ENCODE data around the gene BDKRB2. TPM values are rescaled to one million over a fixed set of nuclear protein-coding genes. Genes with fewer than 3 reads are reported as not detected.

BDKRB2 gene
- total and polyA plus RNA-seq, 2 of the 13 experiments (the other 11 are each of a cell fraction or from before 2014, with no cell fraction given), result 0.03 TPM; not detected in 1

DNA sequence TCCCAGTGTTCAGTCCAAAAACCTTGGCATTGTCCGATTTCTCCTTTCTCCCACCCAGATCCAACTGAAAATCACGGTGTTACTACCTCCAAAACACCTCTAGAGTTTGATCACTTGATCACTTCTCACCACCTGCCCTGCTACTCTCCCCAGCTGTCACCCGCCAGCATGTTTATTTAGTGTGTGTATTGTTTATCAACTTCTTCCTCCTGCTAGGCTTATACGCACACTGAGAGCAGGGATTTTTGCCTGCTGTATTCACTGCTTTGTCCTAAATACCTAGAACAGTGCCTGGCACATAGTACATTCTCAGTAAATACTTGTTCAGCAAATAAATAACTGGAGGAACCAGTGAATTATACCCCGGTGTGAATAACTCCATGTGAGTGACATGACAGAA is 56.4 kb downstream of the BDKRB2 start (continued):
- TF ChIP-seq, protein P1, sequence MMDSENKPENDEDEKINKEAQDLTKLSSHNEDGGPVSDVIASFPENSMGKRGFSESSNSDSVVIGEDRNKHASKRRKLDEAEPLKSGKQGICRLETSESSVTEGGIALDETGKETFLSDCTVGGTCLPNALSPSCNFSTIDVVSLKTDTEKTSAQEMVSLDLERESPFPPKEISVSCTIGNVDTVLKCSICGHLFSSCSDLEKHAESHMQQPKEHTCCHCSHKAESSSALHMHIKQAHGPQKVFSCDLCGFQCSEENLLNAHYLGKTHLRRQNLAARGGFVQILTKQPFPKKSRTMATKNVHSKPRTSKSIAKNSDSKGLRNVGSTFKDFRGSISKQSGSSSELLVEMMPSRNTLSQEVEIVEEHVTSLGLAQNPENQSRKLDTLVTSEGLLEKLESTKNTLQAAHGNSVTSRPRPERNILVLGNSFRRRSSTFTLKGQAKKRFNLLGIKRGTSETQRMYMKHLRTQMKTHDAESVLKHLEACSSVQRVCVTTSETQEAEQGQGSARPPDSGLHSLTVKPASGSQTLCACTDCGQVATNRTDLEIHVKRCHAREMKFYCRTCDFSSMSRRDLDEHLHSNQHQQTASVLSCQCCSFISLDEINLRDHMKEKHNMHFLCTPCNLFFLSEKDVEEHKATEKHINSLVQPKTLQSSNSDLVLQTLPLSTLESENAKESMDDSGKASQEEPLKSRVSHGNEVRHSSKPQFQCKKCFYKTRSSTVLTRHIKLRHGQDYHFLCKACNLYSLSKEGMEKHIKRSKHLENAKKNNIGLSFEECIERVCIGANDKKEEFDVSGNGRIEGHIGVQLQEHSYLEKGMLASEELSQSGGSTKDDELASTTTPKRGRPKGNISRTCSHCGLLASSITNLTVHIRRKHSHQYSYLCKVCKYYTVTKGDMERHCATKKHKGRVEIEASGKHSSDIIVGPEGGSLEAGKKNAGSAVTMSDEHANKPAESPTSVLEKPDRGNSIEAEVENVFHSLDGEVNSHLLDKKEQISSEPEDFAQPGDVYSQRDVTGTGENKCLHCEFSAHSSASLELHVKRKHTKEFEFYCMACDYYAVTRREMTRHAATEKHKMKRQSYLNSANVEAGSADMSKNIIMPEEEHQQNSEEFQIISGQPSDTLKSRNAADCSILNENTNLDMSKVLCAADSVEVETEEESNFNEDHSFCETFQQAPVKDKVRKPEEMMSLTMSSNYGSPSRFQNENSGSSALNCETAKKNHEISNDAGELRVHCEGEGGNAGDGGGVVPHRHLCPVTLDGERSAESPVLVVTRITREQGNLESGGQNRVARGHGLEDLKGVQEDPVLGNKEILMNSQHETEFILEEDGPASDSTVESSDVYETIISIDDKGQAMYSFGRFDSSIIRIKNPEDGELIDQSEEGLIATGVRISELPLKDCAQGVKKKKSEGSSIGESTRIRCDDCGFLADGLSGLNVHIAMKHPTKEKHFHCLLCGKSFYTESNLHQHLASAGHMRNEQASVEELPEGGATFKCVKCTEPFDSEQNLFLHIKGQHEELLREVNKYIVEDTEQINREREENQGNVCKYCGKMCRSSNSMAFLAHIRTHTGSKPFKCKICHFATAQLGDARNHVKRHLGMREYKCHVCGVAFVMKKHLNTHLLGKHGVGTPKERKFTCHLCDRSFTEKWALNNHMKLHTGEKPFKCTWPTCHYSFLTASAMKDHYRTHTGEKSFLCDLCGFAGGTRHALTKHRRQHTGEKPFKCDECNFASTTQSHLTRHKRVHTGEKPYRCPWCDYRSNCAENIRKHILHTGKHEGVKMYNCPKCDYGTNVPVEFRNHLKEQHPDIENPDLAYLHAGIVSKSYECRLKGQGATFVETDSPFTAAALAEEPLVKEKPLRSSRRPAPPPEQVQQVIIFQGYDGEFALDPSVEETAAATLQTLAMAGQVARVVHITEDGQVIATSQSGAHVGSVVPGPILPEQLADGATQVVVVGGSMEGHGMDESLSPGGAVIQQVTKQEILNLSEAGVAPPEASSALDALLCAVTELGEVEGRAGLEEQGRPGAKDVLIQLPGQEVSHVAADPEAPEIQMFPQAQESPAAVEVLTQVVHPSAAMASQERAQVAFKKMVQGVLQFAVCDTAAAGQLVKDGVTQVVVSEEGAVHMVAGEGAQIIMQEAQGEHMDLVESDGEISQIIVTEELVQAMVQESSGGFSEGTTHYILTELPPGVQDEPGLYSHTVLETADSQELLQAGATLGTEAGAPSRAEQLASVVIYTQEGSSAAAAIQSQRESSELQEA (CRISPR knock-in tag; IDR thresholded peaks at IDR 0.05; ENCODE audit: not compliant biosample characterization), result no peak

GRCh38 chr14:96261772-96262655 is 57.4 kb downstream of the BDKRB2 start:
- FAIRE-seq, result no peak
- ChIA-PET CTCF (ENCODE audit: low intra/inter-chr PET ratio, low total read pairs) (interaction anchor here (1.1 kb wide), 1 partner anchor 13 kb away, joined by 3 read pairs; no protein-coding TSS in a partner anchor), POLR2A (no interaction called here)
- ATAC-seq, result peak; percentile 88
- Histone ChIP-seq H2AFZ (ENCODE audit: low read length) (no peak overlapping the region), H3K4me3 (replicated peaks in 1 of 3; ENCODE audit: insufficient read depth in 1 of 3, low read depth in 2 of 3, low read length in 3 of 3) (no peak overlapping the region), H3K9me3 (ENCODE audit: low read length) (no peaks in the 10 kb centered on the region), H3K4me1 (ENCODE audit: insufficient read depth, low read length) (no peaks in the 10 kb centered on the region), H4K20me1 (ENCODE audit: insufficient read depth, low read length) (no peaks in the 10 kb centered on the region), H3K36me3 (replicated peaks in 1 of 2; ENCODE audit: control insufficient read depth in 1 of 2, insufficient read depth in 2 of 2, low read length in 2 of 2) (no peaks in the 10 kb centered on the region), H3K27me3 (ENCODE audit: control insufficient read depth in 1 of 2, insufficient read depth in 2 of 2, low read length in 2 of 2) (peaks cover 1 to 18% of the 10 kb centered on the region in 2 experiments; a peak in 3 of 5 replicates), H3K79me2 (ENCODE audit: insufficient read depth, low read length) (no peaks in the 10 kb centered on the region), H3K9ac (ENCODE audit: insufficient read depth, low read depth, low read length) (no peak overlapping the region), H3K27ac (ENCODE audit: extremely low read length, insufficient read depth, low read length) (no peak overlapping the region), H3K4me2 (ENCODE audit: low read depth, low read length) (no peak overlapping the region)
- in situ Hi-C loops (cut with HindIII; ENCODE audit: extremely low pct_ligation_motif_present, low pct_unique_long_range_greater_than_20kb) (no loop called here), intact Hi-C loops (cut with micrococcal nuclease; ENCODE audit: unreplicated experiment) (loop anchor here (10.0 kb wide), 1 partner anchor 57 kb away; the partner anchor contains the start of gene BDKRB2)
- 34% methylated on average over 5 of the region's 16 CpGs for WGBS (ENCODE audit: low lambda C conversion rate)
- peak; percentile 68; the same call in 1 of the 2 replicates for TF ChIP-seq ZNF263 (CRISPR knock-in tag; IDR thresholded peaks at IDR 0.05)
- TF ChIP-seq, protein P2, sequence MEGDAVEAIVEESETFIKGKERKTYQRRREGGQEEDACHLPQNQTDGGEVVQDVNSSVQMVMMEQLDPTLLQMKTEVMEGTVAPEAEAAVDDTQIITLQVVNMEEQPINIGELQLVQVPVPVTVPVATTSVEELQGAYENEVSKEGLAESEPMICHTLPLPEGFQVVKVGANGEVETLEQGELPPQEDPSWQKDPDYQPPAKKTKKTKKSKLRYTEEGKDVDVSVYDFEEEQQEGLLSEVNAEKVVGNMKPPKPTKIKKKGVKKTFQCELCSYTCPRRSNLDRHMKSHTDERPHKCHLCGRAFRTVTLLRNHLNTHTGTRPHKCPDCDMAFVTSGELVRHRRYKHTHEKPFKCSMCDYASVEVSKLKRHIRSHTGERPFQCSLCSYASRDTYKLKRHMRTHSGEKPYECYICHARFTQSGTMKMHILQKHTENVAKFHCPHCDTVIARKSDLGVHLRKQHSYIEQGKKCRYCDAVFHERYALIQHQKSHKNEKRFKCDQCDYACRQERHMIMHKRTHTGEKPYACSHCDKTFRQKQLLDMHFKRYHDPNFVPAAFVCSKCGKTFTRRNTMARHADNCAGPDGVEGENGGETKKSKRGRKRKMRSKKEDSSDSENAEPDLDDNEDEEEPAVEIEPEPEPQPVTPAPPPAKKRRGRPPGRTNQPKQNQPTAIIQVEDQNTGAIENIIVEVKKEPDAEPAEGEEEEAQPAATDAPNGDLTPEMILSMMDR (CRISPR knock-in tag; IDR thresholded peaks at IDR 0.05), result 0 out of 2 replicates have a peak, but pooled peaks have one; percentile 10
- no peak for TF ChIP-seq ZNF577 (CRISPR knock-in tag; IDR thresholded peaks at IDR 0.05; ENCODE audit: borderline replicate concordance, low read depth)
- DNase-seq (ENCODE audit: low spot score), result no peak
- BruUV-seq (replicated peaks), result no TSS peak
